PC-3 (cell line): ENCODE results near the gene TBPL2. TPM values are rescaled to one million over a fixed set of nuclear protein-coding genes. Genes with fewer than 3 reads are reported as not detected.

Experiments used
- ATAC-seq: fragments of 200-7000 bp; cut with Tn5 transposase; 2 replicates; pipeline ENCODE4 v1.9.1; 2020; ENCODE audit warnings: mild to moderate bottlenecking, moderate library complexity
- BruUV-seq: library from RNA; stranded (reverse); fragments of 400-500 nt; replicated peaks from 2 replicates; lab custom pipeline; 2021; lab: Mats Ljungman, UMichigan
- CTCF ChIA-PET: fragments of 300-600 bp; sonication (Branson Sonifier 250); formaldehyde crosslinking; loops from one replicate; lab custom pipeline; 2022; ENCODE audit warnings: antibody characterized with exemption; lab: Charles Lee
- POLR2A ChIA-PET: fragments of 300-600 bp; sonication (Branson Sonifier 250); formaldehyde crosslinking; loops from one replicate; lab custom pipeline; 2022; ENCODE audit warnings: antibody characterized with exemption; ENCODE audit not compliant: unreplicated experiment; lab: Charles Lee
- DNase-seq: peaks from one replicate; pipeline ENCODE4 v3.0.0-alpha.2; 2015
- H2AFZ ChIP-seq: fragments of 300-600 bp; sonication (generic); 2 replicates; pipeline ENCODE4 v1.6.0; 2016; ENCODE audit warnings: antibody characterized with exemption, low read length
- H3F3A ChIP-seq: fragments of 300-600 bp; sonication (generic); one replicate; pipeline ENCODE4 v1.6.0; 2017; ENCODE audit warnings: antibody characterized with exemption, low read length, control low read depth, mild to moderate bottlenecking; ENCODE audit not compliant: unreplicated experiment
- H3K27ac ChIP-seq: fragments of 300-600 bp; sonication (generic); 2 replicates; pipeline ENCODE4 v1.5.1; 2016; ENCODE audit warnings: mild to moderate bottlenecking, low read length
- H3K27me3 ChIP-seq: fragments of 300-600 bp; sonication (generic); 2 replicates; pipeline ENCODE4 v1.6.1; 2016; ENCODE audit warnings: low read length, mixed read lengths
- H3K36me3 ChIP-seq: fragments of 300-600 bp; sonication (generic); 2 replicates; pipeline ENCODE4 v1.6.1; 2016; ENCODE audit warnings: low read depth, mixed run types, low read length, mixed read lengths
- H3K4me1 ChIP-seq: fragments of 300-600 bp; sonication (generic); 2 replicates; pipeline ENCODE4 v1.5.1; 2016; ENCODE audit warnings: low read length; ENCODE audit not compliant: insufficient read depth
- H3K4me2 ChIP-seq: fragments of 300-600 bp; sonication (generic); 2 replicates; pipeline ENCODE4 v1.6.0; 2016; ENCODE audit warnings: low read length
- H3K4me3 ChIP-seq: fragments of 300-600 bp; sonication (generic); 2 replicates; pipeline ENCODE4 v1.5.1; 2016; ENCODE audit warnings: mild to moderate bottlenecking, low read length, mixed read lengths
- H3K79me2 ChIP-seq: fragments of 300-600 bp; sonication (generic); 2 replicates; pipeline ENCODE4 v1.6.1; 2017; ENCODE audit warnings: low read length, mixed read lengths
- H3K9ac ChIP-seq: fragments of 300-600 bp; sonication (generic); 2 replicates; pipeline ENCODE4 v1.6.0; 2016; ENCODE audit warnings: mild to moderate bottlenecking, low read length
- H3K9me2 ChIP-seq: fragments of 300-600 bp; sonication (generic); replicated peaks from 2 replicates; pipeline ENCODE4 v1.6.1; 2016; ENCODE audit warnings: mixed run types, low read length, mixed read lengths
- H3K9me3 ChIP-seq: fragments of 300-600 bp; sonication (generic); 2 replicates; pipeline ENCODE4 v1.6.1; 2016; ENCODE audit warnings: low read length, mixed read lengths
- H4K20me1 ChIP-seq: fragments of 300-600 bp; sonication (generic); 2 replicates; pipeline ENCODE4 v1.6.1; 2016; ENCODE audit warnings: low read length, mixed read lengths
- EZH2 ChIP-seq: fragments of 300-600 bp; sonication (generic); IDR thresholded peaks from one replicate; pipeline ENCODE4 v1.6.1; 2017; ENCODE audit warnings: antibody characterized with exemption, mild to moderate bottlenecking, low read length; ENCODE audit not compliant: unreplicated experiment
- EZH2phosphoT487 ChIP-seq: fragments of 300-600 bp; sonication (generic); IDR thresholded peaks from 2 replicates; pipeline ENCODE4 v1.6.1; 2018; ENCODE audit warnings: mild to moderate bottlenecking, antibody characterized with exemption, low read length, borderline replicate concordance
- intact Hi-C: fragments of 100-400 bp; cut with micrococcal nuclease; formaldehyde crosslinking; loops from 2 replicates; pipeline ENCODE4 v1.9.0; 2023
- total RNA-seq: library from RNA; depleted of rRNA; stranded (reverse); fragments of >200 nt; gene quantifications from 2 replicates; pipeline ENCODE4 v1.2.3, GENCODE V29; 2014
- TF ChIP-seq, protein P1 (sequence below): fragments of 300-600 bp; sonication (generic); conservative IDR thresholded peaks from 2 replicates; pipeline ENCODE4 v1.5.1; 2017; ENCODE audit warnings: antibody characterized with exemption, low read depth, mild to moderate bottlenecking, low read length

Gene TBPL2
- total RNA-seq, 1 experiment from 2014 or later: not detected

DNA sequence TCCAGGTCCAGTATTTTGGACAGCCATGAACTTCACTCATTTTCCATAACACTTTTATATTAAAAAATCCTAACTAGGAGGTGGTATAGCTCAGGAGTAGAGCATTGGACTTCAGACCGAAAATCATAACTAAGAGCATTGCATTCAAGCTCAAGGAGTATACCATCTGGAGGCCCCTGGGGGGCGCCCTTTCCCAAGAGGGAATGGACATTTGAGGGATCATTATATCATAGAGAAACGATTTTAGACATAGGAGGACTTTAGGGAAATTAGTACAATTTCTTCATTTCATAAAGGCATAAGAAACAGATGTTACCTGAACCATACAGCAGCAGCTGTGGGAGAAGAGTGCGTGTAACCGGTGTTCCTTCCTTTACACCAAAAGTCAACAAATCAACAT is 23.6 kb downstream of the TBPL2 start:
- Histone ChIP-seq H3K4me1 (peaks cover 19% of the 10 kb centered on the region), H3K4me2 (no peak overlapping the region), H3K36me3 (no peaks in the 10 kb centered on the region), H3K27me3 (no peaks in the 10 kb centered on the region), H3K4me3 (no peak overlapping the region), H3K27ac (no peak overlapping the region), H2AFZ (peak overlapping the region; percentile 11; the same call in 1 of the 2 replicates), H3K79me2 (no peaks in the 10 kb centered on the region), H3K9me3 (no peaks in the 10 kb centered on the region), H3F3A (no peaks in the 10 kb centered on the region), H3K9ac (no peak overlapping the region), H3K9me2 (no peaks in the 10 kb centered on the region), H4K20me1 (no peaks in the 10 kb centered on the region)
- ATAC-seq: peak; percentile 48
- TF ChIP-seq, protein P1, sequence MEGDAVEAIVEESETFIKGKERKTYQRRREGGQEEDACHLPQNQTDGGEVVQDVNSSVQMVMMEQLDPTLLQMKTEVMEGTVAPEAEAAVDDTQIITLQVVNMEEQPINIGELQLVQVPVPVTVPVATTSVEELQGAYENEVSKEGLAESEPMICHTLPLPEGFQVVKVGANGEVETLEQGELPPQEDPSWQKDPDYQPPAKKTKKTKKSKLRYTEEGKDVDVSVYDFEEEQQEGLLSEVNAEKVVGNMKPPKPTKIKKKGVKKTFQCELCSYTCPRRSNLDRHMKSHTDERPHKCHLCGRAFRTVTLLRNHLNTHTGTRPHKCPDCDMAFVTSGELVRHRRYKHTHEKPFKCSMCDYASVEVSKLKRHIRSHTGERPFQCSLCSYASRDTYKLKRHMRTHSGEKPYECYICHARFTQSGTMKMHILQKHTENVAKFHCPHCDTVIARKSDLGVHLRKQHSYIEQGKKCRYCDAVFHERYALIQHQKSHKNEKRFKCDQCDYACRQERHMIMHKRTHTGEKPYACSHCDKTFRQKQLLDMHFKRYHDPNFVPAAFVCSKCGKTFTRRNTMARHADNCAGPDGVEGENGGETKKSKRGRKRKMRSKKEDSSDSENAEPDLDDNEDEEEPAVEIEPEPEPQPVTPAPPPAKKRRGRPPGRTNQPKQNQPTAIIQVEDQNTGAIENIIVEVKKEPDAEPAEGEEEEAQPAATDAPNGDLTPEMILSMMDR: peak; percentile 100
- TF ChIP-seq EZH2 (no peak), EZH2phosphoT487 (no peak)
- intact Hi-C loops: no loop called here
- BruUV-seq: no TSS peak
- ChIA-PET POLR2A (no interaction called here), CTCF (interaction anchor here (0.6 to 1.0 kb wide), 7 partner anchors 11 to 630 kb away, joined by 3 to 13 read pairs (median 4); no protein-coding TSS in a partner anchor)
- DNase-seq: peak; percentile 82

DNA sequence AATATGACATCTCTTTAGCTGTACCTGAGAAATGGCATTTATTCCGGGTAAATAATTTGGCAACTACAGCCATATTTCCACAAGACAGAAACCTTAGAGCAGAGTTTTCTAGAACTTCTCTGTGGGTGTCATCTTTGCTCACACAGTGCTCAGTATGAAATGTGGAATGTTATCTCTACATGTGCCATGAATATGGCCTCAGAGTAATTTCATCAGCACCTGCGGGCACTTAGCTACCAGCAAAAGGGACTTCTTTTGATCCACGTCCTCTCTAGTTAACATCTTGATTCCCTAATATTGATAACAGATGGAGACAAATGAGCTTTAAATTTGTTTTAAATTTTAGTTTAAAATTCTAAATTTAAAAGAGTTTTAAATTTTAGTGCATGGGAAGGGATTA is 25.9 kb downstream of the TBPL2 start:
- intact Hi-C loops: loop anchor here (5.0 kb wide), 1 partner anchor 202 kb away; no protein-coding TSS in a partner anchor
- Histone ChIP-seq H3K27me3 (no peaks in the 10 kb centered on the region), H3K27ac (no peak overlapping the region), H3K9me2 (no peaks in the 10 kb centered on the region), H3K4me2 (no peak overlapping the region), H3K9me3 (no peaks in the 10 kb centered on the region), H3K4me3 (no peak overlapping the region), H3K9ac (no peak overlapping the region), H3K4me1 (peaks cover 33% of the 10 kb centered on the region), H3K79me2 (peaks cover 21% of the 10 kb centered on the region), H2AFZ (no peak overlapping the region), H4K20me1 (no peaks in the 10 kb centered on the region), H3K36me3 (no peaks in the 10 kb centered on the region), H3F3A (no peaks in the 10 kb centered on the region)
- ChIA-PET CTCF (no interaction called here), POLR2A (no interaction called here)
- ATAC-seq: no peak
- TF ChIP-seq, protein P1: no peak
- TF ChIP-seq EZH2phosphoT487 (no peak), EZH2 (no peak)
- BruUV-seq: no TSS peak
- no peak for DNase-seq

DNA sequence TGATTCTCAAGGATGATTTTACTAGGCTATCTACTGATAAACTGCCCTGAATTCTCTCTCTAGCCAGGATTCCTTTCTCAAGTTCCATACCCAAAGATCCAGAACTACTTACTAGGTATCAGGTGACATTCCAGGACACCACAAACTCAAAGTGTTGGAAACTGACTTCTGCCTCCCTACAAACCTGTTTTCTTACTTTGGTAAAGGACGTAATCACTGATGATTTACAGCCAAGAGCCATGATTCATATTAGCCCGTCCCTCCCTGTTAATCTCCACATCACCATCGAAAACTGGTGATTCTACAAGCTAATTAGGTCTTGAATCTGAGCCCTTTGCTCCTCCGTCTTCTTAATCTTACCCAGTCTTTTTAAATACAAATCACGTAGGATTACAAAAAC is 27.7 kb downstream of the TBPL2 start:
- TF ChIP-seq, protein P1: no peak
- TF ChIP-seq EZH2: no peak
- H3K79me2 ChIP-seq: peaks cover 39% of the 10 kb centered on the region
- intact Hi-C loops: loop anchor here (1.0 to 5.0 kb wide), 5 partner anchors 13 to 200 kb away; partner anchors contain the start of gene FBXO34
- ChIA-PET POLR2A (no interaction called here), CTCF (interaction anchor here (0.6 to 0.9 kb wide), 4 partner anchors 16 to 1058 kb away, joined by 3 to 7 read pairs (median 4); no protein-coding TSS in a partner anchor)
- H3K9me3 ChIP-seq: no peaks in the 10 kb centered on the region
- H4K20me1 ChIP-seq: no peaks in the 10 kb centered on the region
- peak overlapping the region; percentile 74 for H3K9ac ChIP-seq
- peak overlapping the region; percentile 80 for H3K4me3 ChIP-seq
- peaks cover 33% of the 10 kb centered on the region for H3K4me1 ChIP-seq
- peak overlapping the region; percentile 71 for H3K27ac ChIP-seq
- peak overlapping the region; percentile 89; the same call in 1 of the 2 replicates for H2AFZ ChIP-seq
- peak overlapping the region; percentile 79 for H3K4me2 ChIP-seq
- H3K27me3 ChIP-seq: no peaks in the 10 kb centered on the region
- no peaks in the 10 kb centered on the region for H3F3A ChIP-seq
- H3K9me2 ChIP-seq: no peaks in the 10 kb centered on the region
- H3K36me3 ChIP-seq: no peaks in the 10 kb centered on the region
- peak; percentile 99 for DNase-seq
- peak; percentile 50 for ATAC-seq
- no TSS peak for BruUV-seq
